MCF 10A (cell line): ENCODE measurements around the gene CAMSAP2. TPM values are rescaled to one million over a fixed set of nuclear protein-coding genes. Genes with fewer than 3 reads are reported as not detected.

Experiments used
- BruUV-seq: library from RNA; stranded (reverse); fragments of 400-500 nt; replicated peaks from 2 replicates; lab custom pipeline; 2021; lab: Mats Ljungman, UMichigan
- CTCF ChIA-PET: fragments of 300-600 bp; sonication (Branson Sonifier 250); formaldehyde crosslinking; extraction: SDS; loops from one replicate; lab custom pipeline; 2021; ENCODE audit warnings: antibody characterized with exemption, inconsistent platforms; lab: Yijun Ruan, JAX
- POLR2A ChIA-PET: fragments of 300-600, 350-650 bp; sonication (Branson Sonifier 250); formaldehyde crosslinking; extraction: SDS; loops from one replicate; lab custom pipeline; 2020; ENCODE audit warnings: antibody characterized with exemption, inconsistent platforms; lab: Yijun Ruan, JAX
- DNase-seq: peaks from one replicate; pipeline ENCODE4 v3.0.0-alpha.2; 2018; ENCODE audit not compliant: unreplicated experiment
- H3K27ac Mint-ChIP-seq: one replicate; pipeline ENCODE4 v1.8.0; 2022; ENCODE audit warnings: mild to moderate bottlenecking, low read depth, mixed read lengths; ENCODE audit not compliant: unreplicated experiment
- H3K27me3 Mint-ChIP-seq: one replicate; pipeline ENCODE4 v1.8.0; 2022; ENCODE audit warnings: mixed read lengths; ENCODE audit not compliant: insufficient read depth, unreplicated experiment
- H3K36me3 Mint-ChIP-seq: one replicate; pipeline ENCODE4 v1.8.0; 2022; ENCODE audit warnings: mild to moderate bottlenecking, moderate library complexity, mixed read lengths; ENCODE audit not compliant: insufficient read depth, unreplicated experiment
- H3K4me1 Mint-ChIP-seq: one replicate; pipeline ENCODE4 v1.8.0; 2022; ENCODE audit warnings: mixed read lengths; ENCODE audit not compliant: insufficient read depth, unreplicated experiment
- H3K4me3 Mint-ChIP-seq: one replicate; pipeline ENCODE4 v1.8.0; 2022; ENCODE audit warnings: mild to moderate bottlenecking, moderate library complexity, mixed read lengths; ENCODE audit not compliant: unreplicated experiment
- H3K9me3 Mint-ChIP-seq: one replicate; pipeline ENCODE4 v1.8.0; 2022; ENCODE audit warnings: mixed read lengths; ENCODE audit not compliant: unreplicated experiment
- CTCF ChIP-seq: fragments of 200-600 bp; IDR thresholded peaks from one replicate; pipeline ENCODE4 v1.8.0; 2022; ENCODE audit warnings: antibody characterized with exemption, mild to moderate bottlenecking; ENCODE audit not compliant: unreplicated experiment
- intact Hi-C: fragments of 100-400 bp; cut with micrococcal nuclease; formaldehyde crosslinking; loops from 2 replicates; pipeline ENCODE4 v1.14.1; 2022
- total RNA-seq: library from RNA; stranded (reverse); gene quantifications from 2 replicates; pipeline ENCODE4 v1.2.3, GENCODE V29; 2022

Gene CAMSAP2
- total RNA-seq, 1 experiment from 2014 or later, result 209 TPM

- peaks cover 18% of the 10 kb centered on the region for H3K4me1 Mint-ChIP-seq
- ChIA-PET POLR2A (interaction anchor here (0.6 to 7.2 kb wide), 44 partner anchors 9 to 1084 kb away, joined by 3 to 230 read pairs (median 6); partner anchors contain the start of genes DDX59 and PHLDA3), CTCF (interaction anchor here (0.6 to 2.5 kb wide), 20 partner anchors 8 to 525 kb away, joined by 3 to 18 read pairs (median 4); partner anchors contain the start of genes DDX59 and KIF14)
- no TSS peak for BruUV-seq
- no peaks in the 10 kb centered on the region for H3K27me3 Mint-ChIP-seq
- H3K4me3 Mint-ChIP-seq, result peak overlapping the region; percentile 84
- H3K27ac Mint-ChIP-seq, result peak overlapping the region; percentile 95
- no peak for TF ChIP-seq CTCF
- no peaks in the 10 kb centered on the region for H3K9me3 Mint-ChIP-seq
- intact Hi-C loops, result no loop called here
- no peak for DNase-seq
- H3K36me3 Mint-ChIP-seq, result no peaks in the 10 kb centered on the region
Measured at GRCh38 chr1:200737647-200738291, 924 bp upstream of the CAMSAP2 start.

- POLR2A ChIA-PET, result interaction anchor here (0.6 to 7.2 kb wide), 53 partner anchors 10 to 765 kb away, joined by 3 to 230 read pairs (median 5); partner anchors contain the start of gene DDX59
- H3K27me3 Mint-ChIP-seq, result no peaks in the 10 kb centered on the region
- peak overlapping the region; percentile 84 for H3K4me3 Mint-ChIP-seq
- peaks cover 27% of the 10 kb centered on the region for H3K4me1 Mint-ChIP-seq
- H3K27ac Mint-ChIP-seq, result peak overlapping the region; percentile 95
- intact Hi-C loops, result loop anchor here (1.0 kb wide), 1 partner anchor 69 kb away; no protein-coding TSS in a partner anchor
- BruUV-seq, result no TSS peak
- DNase-seq, result peak; percentile 92
- no peak for TF ChIP-seq CTCF
- CTCF ChIA-PET, result interaction anchor here (0.5 to 2.5 kb wide), 11 partner anchors 10 to 423 kb away, joined by 3 to 18 read pairs (median 4); partner anchors contain the start of genes DDX59 and KIF14
- peaks cover under 1% of the 10 kb centered on the region for H3K36me3 Mint-ChIP-seq
- H3K9me3 Mint-ChIP-seq, result no peaks in the 10 kb centered on the region
Measured at GRCh38 chr1:200738949-200739651, 407 bp downstream of the CAMSAP2 start.

GRCh38 chr1:200739702-200740570 is 1.2 kb downstream of the CAMSAP2 start:
- no peak for TF ChIP-seq CTCF
- peak; percentile 62 for DNase-seq
- Mint-ChIP-seq H3K27me3 (no peaks in the 10 kb centered on the region), H3K27ac (peak overlapping the region; percentile 95), H3K9me3 (no peaks in the 10 kb centered on the region), H3K4me1 (peaks cover 36% of the 10 kb centered on the region), H3K4me3 (peak overlapping the region; percentile 84), H3K36me3 (peaks cover 6% of the 10 kb centered on the region)
- intact Hi-C loops, result loop anchor here (1.0 kb wide), 2 partner anchors 63 to 70 kb away; no protein-coding TSS in a partner anchor
- TSS peak; percentile 32 for BruUV-seq
- ChIA-PET CTCF (interaction anchor here (1.0 to 2.5 kb wide), 4 partner anchors 22 to 106 kb away, joined by 3 to 5 read pairs (median 4); no protein-coding TSS in a partner anchor), POLR2A (interaction anchor here (0.6 to 7.2 kb wide), 45 partner anchors 9 to 571 kb away, joined by 3 to 230 read pairs (median 9); partner anchors contain the start of gene DDX59)
